Measurements from ENCODE around the gene OR6V1.

The OR6V1 gene

DNA sequence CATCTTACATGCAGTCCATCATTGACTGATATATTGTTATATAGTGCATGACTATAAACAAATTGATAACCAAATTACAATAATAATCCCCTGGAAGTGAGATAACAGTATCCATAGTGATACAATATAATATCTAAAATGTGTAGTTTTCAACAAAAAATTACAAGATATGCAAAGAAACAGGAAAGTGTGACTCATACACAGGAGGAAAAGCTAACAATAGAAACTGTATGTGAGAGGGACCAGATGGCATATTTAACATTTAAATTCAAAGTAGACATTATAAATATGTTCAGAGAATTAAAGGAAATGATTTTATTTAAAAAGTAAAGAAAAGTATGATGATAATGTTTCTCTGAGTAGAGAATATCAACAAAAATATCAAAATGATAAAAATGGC lies 33.2 kb upstream of the OR6V1 start:
- H3K4me3 ChIP-seq (ENCODE audit: control insufficient read depth, low read depth, low read length), result no peak overlapping the region
- TF ChIP-seq, protein P1, sequence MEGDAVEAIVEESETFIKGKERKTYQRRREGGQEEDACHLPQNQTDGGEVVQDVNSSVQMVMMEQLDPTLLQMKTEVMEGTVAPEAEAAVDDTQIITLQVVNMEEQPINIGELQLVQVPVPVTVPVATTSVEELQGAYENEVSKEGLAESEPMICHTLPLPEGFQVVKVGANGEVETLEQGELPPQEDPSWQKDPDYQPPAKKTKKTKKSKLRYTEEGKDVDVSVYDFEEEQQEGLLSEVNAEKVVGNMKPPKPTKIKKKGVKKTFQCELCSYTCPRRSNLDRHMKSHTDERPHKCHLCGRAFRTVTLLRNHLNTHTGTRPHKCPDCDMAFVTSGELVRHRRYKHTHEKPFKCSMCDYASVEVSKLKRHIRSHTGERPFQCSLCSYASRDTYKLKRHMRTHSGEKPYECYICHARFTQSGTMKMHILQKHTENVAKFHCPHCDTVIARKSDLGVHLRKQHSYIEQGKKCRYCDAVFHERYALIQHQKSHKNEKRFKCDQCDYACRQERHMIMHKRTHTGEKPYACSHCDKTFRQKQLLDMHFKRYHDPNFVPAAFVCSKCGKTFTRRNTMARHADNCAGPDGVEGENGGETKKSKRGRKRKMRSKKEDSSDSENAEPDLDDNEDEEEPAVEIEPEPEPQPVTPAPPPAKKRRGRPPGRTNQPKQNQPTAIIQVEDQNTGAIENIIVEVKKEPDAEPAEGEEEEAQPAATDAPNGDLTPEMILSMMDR (conservative IDR thresholded peaks at IDR 0.05; ENCODE audit: control insufficient read depth, insufficient read depth, low read depth, low read length), result no peak
- DNase-seq (ENCODE audit: low read depth), result no peak

DNA sequence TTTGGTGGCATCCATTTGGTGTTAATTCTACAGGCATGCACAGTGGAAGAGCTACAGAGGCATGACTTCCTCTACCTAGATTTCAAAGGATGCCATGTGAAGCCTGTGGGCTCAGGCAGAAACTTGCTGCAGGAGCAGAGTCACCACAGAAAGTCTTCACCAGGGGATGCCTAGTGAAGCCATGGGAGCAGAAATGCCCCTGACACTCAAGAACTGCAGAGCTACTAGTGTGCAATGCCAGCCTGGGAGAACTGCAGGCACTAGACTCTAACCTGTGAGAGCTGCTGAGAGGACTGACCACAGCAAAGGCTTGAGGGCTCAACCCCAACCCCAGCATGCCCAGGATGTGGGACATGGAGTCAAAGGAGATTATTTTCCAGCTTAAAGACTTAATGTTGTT lies 29.1 kb upstream of the OR6V1 start:
- TF ChIP-seq, protein P1 (conservative IDR thresholded peaks at IDR 0.05; ENCODE audit: control insufficient read depth, insufficient read depth, low read depth, low read length), result no peak
- no peak overlapping the region for H3K4me3 ChIP-seq (ENCODE audit: control insufficient read depth, low read depth, low read length)
- DNase-seq (ENCODE audit: low read depth), result no peak

DNA sequence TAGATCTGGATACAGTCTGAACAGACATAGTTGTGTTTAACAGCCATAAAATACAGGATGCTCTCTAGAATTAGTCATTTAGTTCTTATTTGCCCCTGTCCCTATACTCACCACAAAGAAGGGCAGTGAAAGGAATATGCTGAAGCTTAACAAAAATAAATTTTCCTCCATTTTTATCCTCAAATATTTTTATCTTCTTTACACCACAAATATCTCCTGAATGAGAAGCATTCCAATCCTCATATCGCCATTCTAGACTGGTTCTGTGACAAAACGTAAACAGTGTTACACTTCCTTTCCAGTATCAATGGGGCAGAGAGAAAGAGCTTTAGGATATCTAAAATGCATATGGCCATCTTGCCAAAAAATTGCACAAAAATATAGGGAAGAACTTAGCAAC lies 26.8 kb upstream of the OR6V1 start:
- DNase-seq (ENCODE audit: low read depth), result no peak
- TF ChIP-seq, protein P1 (conservative IDR thresholded peaks at IDR 0.05; ENCODE audit: control insufficient read depth, insufficient read depth, low read depth, low read length), result no peak
- no peak overlapping the region for H3K4me3 ChIP-seq (ENCODE audit: control insufficient read depth, low read depth, low read length)

DNA sequence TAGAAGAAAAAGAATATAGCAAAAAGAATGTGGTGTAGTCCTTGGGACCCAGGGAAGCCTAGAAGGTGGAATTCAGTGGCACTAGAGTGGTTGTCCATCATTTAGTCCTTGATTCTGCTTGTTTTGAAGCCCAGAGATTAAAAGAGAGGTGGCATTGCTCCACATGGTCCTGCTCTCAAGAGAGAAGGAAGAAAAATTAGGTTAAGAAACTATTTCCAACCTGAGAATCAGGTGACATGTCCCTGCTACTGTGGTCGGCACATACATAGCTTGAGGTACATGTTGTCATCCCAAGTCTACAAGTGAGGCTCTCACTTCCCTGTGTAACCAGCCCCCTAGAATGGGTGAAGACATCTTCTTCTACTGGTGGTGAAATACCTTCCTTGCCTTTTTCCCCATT lies 25.1 kb upstream of the OR6V1 start, which contains the start of gene OR9A2:
Gene OR9A2, minus strand, starts transcription at position 101 of the 400 bp plus-strand sequence. Its CDS starts 0 bp downstream, at position 101.
- TF ChIP-seq, protein P1 (conservative IDR thresholded peaks at IDR 0.05; ENCODE audit: control insufficient read depth, insufficient read depth, low read depth, low read length), result no peak
- H3K4me3 ChIP-seq (ENCODE audit: control insufficient read depth, low read depth, low read length), result no peak within 1 kb of the TSS
- DNase-seq (ENCODE audit: low read depth), result no peak

DNA sequence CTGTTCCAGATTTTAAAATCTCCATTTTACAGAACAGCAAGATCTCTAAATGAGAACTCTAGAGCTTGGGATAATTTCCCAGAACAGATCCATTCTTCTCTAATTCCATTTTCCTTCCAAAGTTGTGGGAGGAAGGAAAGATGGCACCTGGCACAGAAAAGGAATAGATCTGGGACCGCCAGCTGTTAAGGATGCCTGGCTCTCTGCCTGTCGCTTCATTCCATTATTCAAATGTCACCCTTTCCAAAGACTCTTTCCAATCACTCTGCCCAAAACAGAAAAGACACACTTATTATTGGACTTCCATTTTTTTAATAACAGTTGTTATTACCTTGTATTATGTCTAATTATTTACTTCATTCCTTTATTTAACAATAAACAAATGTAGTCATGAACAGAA lies 24.5 kb upstream of the OR6V1 start:
- DNase-seq (ENCODE audit: low read depth), result no peak
- no peak overlapping the region for H3K4me3 ChIP-seq (ENCODE audit: control insufficient read depth, low read depth, low read length)
- TF ChIP-seq, protein P1 (conservative IDR thresholded peaks at IDR 0.05; ENCODE audit: control insufficient read depth, insufficient read depth, low read depth, low read length), result no peak

DNA sequence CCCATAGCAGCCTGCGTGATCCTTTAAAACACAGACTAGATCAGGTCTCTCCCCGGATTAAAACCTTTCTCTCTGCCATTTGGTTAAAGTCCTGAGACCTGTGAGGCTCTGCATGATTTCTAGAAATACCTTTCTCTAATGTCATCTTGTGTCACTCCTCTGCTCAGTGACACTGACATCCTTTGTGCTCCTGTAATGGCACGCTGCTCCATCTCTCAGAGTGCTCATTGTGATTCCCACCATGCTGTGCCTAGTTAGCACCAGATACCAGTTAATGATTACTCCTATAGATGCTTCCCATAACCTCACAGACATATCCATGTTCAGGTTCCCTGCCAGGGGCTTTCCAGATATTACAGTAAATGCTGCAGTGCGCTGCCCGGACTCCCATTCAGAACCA lies 13.5 kb upstream of the OR6V1 start:
- no peak for DNase-seq (ENCODE audit: low read depth)
- TF ChIP-seq, protein P1 (conservative IDR thresholded peaks at IDR 0.05; ENCODE audit: control insufficient read depth, insufficient read depth, low read depth, low read length), result no peak
- no peak overlapping the region for H3K4me3 ChIP-seq (ENCODE audit: control insufficient read depth, low read depth, low read length)

DNA sequence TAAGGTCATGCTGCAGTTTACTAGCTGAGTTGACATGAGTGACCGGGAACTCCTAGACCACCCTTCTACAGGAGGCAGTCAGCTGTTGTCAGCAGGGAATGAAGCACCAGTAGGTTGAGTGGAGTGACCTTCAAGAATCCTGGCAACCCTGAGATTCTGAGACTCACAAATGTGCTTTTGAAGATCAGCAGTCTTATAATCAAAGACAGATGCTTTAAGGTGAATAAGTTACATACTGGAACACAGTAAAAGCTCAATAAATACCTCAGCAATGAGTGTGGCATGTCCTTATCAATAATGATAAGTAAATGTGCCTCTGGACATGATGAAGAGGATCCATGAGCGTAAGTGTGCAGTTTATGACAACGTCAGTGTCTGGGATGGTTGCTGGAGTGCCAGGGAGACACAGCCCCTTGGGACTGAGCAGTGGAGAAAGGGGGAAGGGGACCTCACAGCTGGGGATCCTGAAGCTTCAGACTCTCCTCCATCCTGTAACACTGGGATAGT lies 11.9 kb upstream of the OR6V1 start:
- H3K4me3 ChIP-seq (ENCODE audit: control insufficient read depth, low read depth, low read length), result no peak overlapping the region
- TF ChIP-seq, protein P1 (conservative IDR thresholded peaks at IDR 0.05; ENCODE audit: control insufficient read depth, insufficient read depth, low read depth, low read length), result no peak
- DNase-seq (ENCODE audit: low read depth), result peak; percentile 45

Measured in fibroblast of mammary gland (primary cell).